Tibial nerve (tissue), 4 donors: ENCODE results near the gene CAMKK1. TPM values are rescaled to one million over a fixed set of nuclear protein-coding genes. Genes with fewer than 3 reads are reported as not detected.

Experiments
- DNase-seq, 2 donors: peaks; one replicate each; pipeline ENCODE4 v3.0.0-alpha.2; 2019; ENCODE audit warnings: low spot score in 2 of 2
- H3K27ac ChIP-seq, 4 donors: fragments of 200-600 bp; sonication (generic) in 3 of 4; one replicate each; pipeline ENCODE4 v1.5.1; 2017 to 2019; ENCODE audit warnings: mild to moderate bottlenecking in 1 of 4
- H3K27me3 ChIP-seq, 2 donors: fragments of 200-600 bp; sonication (generic) in 1 of 2; one replicate each; pipeline versions ENCODE4 v1.5.1 to v1.6.0; 2017 to 2019
- H3K36me3 ChIP-seq, 3 donors: fragments of 200-600 bp; sonication (generic); one replicate each; pipeline ENCODE4 v1.5.1; 2018 to 2019
- H3K4me1 ChIP-seq, 4 donors: fragments of 200-600 bp; sonication (generic) in 3 of 4; one replicate each; pipeline ENCODE4 v1.5.1; 2017 to 2019
- H3K4me3 ChIP-seq, 4 donors: fragments of 200-600 bp; sonication (generic) in 3 of 4; one replicate each; pipeline ENCODE4 v1.5.1; 2017 to 2019; ENCODE audit warnings: mild to moderate bottlenecking in 1 of 4, moderate library complexity in 1 of 4
- H3K9me3 ChIP-seq, 4 donors: fragments of 200-600 bp; sonication (generic) in 3 of 4; one replicate each; pipeline ENCODE4 v1.5.1; 2017 to 2019
- EP300 ChIP-seq, 2 donors: sonication (generic); formaldehyde crosslinking; IDR thresholded peaks; one replicate each; pipeline ENCODE4 v1.6.1; 2017; ENCODE audit warnings: antibody characterized with exemption in 2 of 2, mild to moderate bottlenecking in 1 of 2
- POLR2A ChIP-seq, 2 donors: fragments of 450-650 bp; IDR thresholded peaks; one replicate each; pipeline ENCODE4 v1.6.1; 2017; ENCODE audit warnings: antibody characterized with exemption in 2 of 2, mild to moderate bottlenecking in 2 of 2, moderate library complexity in 2 of 2
- WGBS, 2 donors: methylation state at CpG; one replicate each; pipeline ENCODE4 v1.1.5; 2018; 5-methylcytosine and 5-hydroxymethylcytosine counted together
- total RNA-seq, 4 donors: library from RNA; depleted of rRNA; stranded (reverse); fragments of >200 nt; gene quantifications; one replicate each; pipeline ENCODE4 v1.1.0, GENCODE V29; 2016
- TF ChIP-seq, protein P1 (sequence below), 5 experiments: fragments of 200-600 bp in 3 of 5; fragments of 450-650 bp in 2 of 5; sonication (generic) in 3 of 5; IDR thresholded peaks; one replicate each; pipeline ENCODE4 v1.5.1; 2016 to 2019; ENCODE audit warnings: antibody characterized with exemption in 5 of 5, mild to moderate bottlenecking in 3 of 5, moderate library complexity in 2 of 5

Gene CAMKK1
- total RNA-seq, 4 donors from 2014 or later: 4.4 to 15.3 (median 7.3) TPM

GRCh38 chr17:3892095-3892998, 506 bp downstream of the CAMKK1 start:
- peak in 1 of 2 donors; percentile 11 for TF ChIP-seq POLR2A (IDR thresholded peaks at IDR 0.05)
- TF ChIP-seq, protein P1, sequence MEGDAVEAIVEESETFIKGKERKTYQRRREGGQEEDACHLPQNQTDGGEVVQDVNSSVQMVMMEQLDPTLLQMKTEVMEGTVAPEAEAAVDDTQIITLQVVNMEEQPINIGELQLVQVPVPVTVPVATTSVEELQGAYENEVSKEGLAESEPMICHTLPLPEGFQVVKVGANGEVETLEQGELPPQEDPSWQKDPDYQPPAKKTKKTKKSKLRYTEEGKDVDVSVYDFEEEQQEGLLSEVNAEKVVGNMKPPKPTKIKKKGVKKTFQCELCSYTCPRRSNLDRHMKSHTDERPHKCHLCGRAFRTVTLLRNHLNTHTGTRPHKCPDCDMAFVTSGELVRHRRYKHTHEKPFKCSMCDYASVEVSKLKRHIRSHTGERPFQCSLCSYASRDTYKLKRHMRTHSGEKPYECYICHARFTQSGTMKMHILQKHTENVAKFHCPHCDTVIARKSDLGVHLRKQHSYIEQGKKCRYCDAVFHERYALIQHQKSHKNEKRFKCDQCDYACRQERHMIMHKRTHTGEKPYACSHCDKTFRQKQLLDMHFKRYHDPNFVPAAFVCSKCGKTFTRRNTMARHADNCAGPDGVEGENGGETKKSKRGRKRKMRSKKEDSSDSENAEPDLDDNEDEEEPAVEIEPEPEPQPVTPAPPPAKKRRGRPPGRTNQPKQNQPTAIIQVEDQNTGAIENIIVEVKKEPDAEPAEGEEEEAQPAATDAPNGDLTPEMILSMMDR (IDR thresholded peaks at IDR 0.05): peak in 1 of 5 experiments; percentile 10
- TF ChIP-seq EP300 (IDR thresholded peaks at IDR 0.05): peak in 1 of 2 donors; percentile 61
- DNase-seq: peak; percentile 65 to 77
- WGBS, 2 donors: 1 to 2% methylated on average over 33 to 46 of the region's 96 CpGs
- H3K36me3 ChIP-seq: no peaks in the 10 kb centered on the region
- H3K27ac ChIP-seq: peak overlapping the region; percentile 49 to 80 (median 71)
- H3K4me3 ChIP-seq: peak overlapping the region; percentile 56 to 75 (median 64)
- H3K27me3 ChIP-seq: no peaks in the 10 kb centered on the region
- H3K4me1 ChIP-seq: peaks cover 0 to 75% (median 37%) of the 10 kb centered on the region in 4 donors
- no peaks in the 10 kb centered on the region for H3K9me3 ChIP-seq

DNA sequence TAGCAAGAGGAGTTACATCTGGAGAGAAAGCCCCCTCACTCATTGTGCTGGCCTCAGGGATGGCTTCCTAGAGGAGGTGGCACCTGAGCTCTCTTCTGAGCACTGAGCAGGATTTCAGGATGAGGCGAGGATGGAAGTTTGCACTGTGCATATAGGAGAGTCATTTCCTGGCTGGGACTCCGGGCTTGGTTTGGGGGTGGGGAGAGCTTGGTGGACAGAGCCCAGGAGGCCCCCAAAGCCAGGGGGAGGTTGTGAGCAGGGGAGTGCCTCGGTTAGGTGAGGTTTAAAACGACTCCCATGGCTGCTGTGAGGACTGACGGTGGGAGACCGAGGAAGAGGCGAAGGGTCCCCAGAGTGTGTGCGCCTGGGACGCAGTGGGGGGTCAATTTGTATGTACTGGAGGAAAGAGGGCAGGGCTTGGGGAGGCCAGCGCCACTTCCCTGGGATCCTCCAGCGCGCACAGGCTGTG, 1.2 kb downstream of the CAMKK1 start:
- H3K4me1 ChIP-seq: peaks cover 0 to 82% (median 40%) of the 10 kb centered on the region in 4 donors
- no peaks in the 10 kb centered on the region for H3K27me3 ChIP-seq
- no peaks in the 10 kb centered on the region for H3K36me3 ChIP-seq
- TF ChIP-seq EP300 (IDR thresholded peaks at IDR 0.05) (no peak), POLR2A (IDR thresholded peaks at IDR 0.05) (no peak)
- TF ChIP-seq, protein P1 (IDR thresholded peaks at IDR 0.05): no peak
- no peak for DNase-seq
- 40 to 46% methylated on average over 11 to 12 of the region's 12 CpGs for WGBS, 2 donors
- no peaks in the 10 kb centered on the region for H3K9me3 ChIP-seq
- peak overlapping the region; percentile 11 to 80 (median 44) for H3K27ac ChIP-seq
- H3K4me3 ChIP-seq: peak overlapping the region in 3 of 4 donors; percentile 56 to 66 (median 63)

DNA sequence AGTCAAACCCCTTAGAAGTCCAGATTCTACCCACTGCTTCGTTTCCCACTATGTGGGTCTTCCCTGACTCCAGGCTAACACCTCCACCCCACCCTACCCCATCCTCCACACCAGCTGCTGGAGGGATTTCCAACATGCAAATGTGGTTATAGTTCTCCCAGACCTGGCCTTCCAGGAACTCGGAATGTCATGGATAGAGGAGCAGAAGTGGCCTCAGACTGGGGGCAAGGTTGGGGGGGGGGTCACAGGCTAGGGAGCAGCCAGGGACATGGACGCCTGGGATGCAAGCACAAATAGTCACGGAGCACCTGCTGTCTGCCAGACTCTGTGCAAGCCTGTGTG, 2.0 kb downstream of the CAMKK1 start:
- WGBS, 2 donors: 67 to 68% methylated on average over 4 of the region's 4 CpGs
- TF ChIP-seq POLR2A (IDR thresholded peaks at IDR 0.05): no peak
- TF ChIP-seq EP300 (IDR thresholded peaks at IDR 0.05): no peak
- TF ChIP-seq, protein P1 (IDR thresholded peaks at IDR 0.05): no peak
- Histone ChIP-seq H3K36me3 (no peaks in the 10 kb centered on the region), H3K4me3 (no peak overlapping the region), H3K27ac (peak overlapping the region in 2 of 4 donors; percentile 82 to 90), H3K27me3 (no peaks in the 10 kb centered on the region), H3K4me1 (peaks cover 0 to 85% (median 44%) of the 10 kb centered on the region in 4 donors), H3K9me3 (no peaks in the 10 kb centered on the region)
- no peak for DNase-seq

DNA sequence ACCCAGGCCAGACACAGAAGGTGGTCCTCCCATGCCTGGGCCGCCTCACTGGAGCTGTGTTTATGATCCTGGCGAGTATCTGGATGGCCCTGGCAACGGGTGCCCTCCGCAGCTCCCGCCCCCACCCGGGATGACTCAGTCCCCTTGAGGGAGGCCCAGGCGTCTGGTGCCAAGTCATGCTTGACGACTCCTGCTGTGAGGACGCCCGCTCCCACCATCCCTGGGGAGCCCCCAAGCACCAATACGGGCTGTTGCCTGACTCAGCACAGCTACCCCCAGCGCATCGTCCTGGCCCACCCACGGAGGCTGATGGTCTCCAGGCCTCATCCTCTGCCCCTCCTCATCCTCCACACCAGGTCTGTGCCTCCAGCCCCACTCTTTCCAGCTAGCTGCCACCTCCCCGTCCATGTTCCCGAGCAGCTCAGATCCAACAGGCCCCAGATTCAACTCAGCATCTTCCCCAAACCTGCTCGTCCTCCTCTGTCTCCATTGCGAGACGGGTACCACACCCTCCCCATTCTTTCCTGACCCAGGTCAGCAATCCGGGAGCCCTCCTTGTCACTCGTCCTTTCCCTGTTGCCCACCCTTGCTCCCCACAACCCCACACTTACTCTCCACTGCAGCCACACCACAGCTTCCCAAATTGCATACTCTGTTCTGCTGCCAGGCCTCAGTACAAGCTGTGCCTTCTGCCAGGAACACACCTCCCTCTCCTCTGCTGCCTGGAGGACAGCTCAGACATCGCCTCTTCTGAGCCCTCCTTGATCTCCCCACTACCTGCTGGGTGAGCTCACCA, 2.6 kb downstream of the CAMKK1 start:
- 44 to 71% methylated on average over 12 to 21 of the region's 22 CpGs for WGBS, 2 donors

More for the DNA sequence above, 2.6 kb downstream of the CAMKK1 start:
- Histone ChIP-seq H3K4me1 (peaks cover 0 to 89% (median 43%) of the 10 kb centered on the region in 4 donors), H3K4me3 (no peak overlapping the region), H3K9me3 (no peaks in the 10 kb centered on the region), H3K27me3 (no peaks in the 10 kb centered on the region), H3K36me3 (peaks cover 0 to 2% (median 2%) of the 10 kb centered on the region in 3 donors), H3K27ac (peak overlapping the region; percentile 18 to 90 (median 57))
- DNase-seq: peak; percentile 36 to 50
- TF ChIP-seq, protein P1 (IDR thresholded peaks at IDR 0.05): no peak
- no peak for TF ChIP-seq EP300 (IDR thresholded peaks at IDR 0.05)
- TF ChIP-seq POLR2A (IDR thresholded peaks at IDR 0.05): no peak
